Liver (tissue), 3 donors: ENCODE data around the gene P3H2.

ENCODE experiments used
- JUND ChIP-seq, 2 donors: IDR thresholded peaks; 2 replicates each; pipeline ENCODE4 v1.6.1; 2016; ENCODE audit warnings: antibody characterized with exemption in 2 of 2
- RAD21 ChIP-seq, 2 donors: IDR thresholded peaks; 2 replicates each; pipeline ENCODE4 v1.6.1; 2016; ENCODE audit warnings: antibody characterized with exemption in 2 of 2, mild to moderate bottlenecking in 2 of 2
- RXRA ChIP-seq, 2 donors: IDR thresholded peaks; 2 replicates each; pipeline ENCODE4 v1.6.1; 2017 to 2018; ENCODE audit warnings: antibody characterized with exemption in 2 of 2, mild to moderate bottlenecking in 1 of 2
- TF ChIP-seq, protein P1 (sequence below): fragments of 150-350 bp; IDR thresholded peaks from 2 replicates; pipeline ENCODE4 v1.5.1; 2017; ENCODE audit warnings: improper control_type of control experiment, low read depth, low read length; ENCODE audit not compliant: missing input control
- TF ChIP-seq, protein P2 (sequence below): IDR thresholded peaks from 2 replicates; pipeline ENCODE4 v1.6.1; 2016; ENCODE audit warnings: antibody characterized with exemption, mild to moderate bottlenecking
- TF ChIP-seq, protein P3 (sequence below): IDR thresholded peaks from 2 replicates; pipeline ENCODE4 v1.6.1; 2016; ENCODE audit warnings: antibody characterized with exemption
- TF ChIP-seq, protein P4 (sequence below): IDR thresholded peaks from 2 replicates; pipeline ENCODE4 v1.6.1; 2016; ENCODE audit warnings: antibody characterized with exemption
- TF ChIP-seq, protein P5 (sequence below): IDR thresholded peaks from 2 replicates; pipeline ENCODE4 v1.6.1; 2016; ENCODE audit warnings: antibody characterized with exemption
- donor health status: healthy.
- donor health status: healthy.

DNA sequence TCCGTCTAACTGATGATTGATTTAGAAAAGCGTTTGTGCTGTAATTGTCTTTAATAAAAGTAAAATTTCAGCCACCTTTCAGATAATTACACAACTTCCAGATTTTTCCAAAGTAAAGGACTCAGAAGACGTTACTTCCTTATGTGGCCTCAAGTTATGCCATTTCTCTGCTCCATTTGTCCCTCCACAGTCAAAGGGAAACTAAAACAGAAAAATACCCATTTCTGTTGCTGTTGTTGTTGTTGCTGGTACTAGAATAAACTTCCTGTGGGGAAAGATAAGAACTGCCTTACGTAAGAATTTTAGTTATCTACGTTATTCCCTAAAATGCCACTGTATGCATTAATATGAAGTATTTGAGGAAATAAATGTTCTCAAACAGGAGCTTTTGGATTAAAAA is 153.9 kb downstream of the P3H2 start:
- TF ChIP-seq, protein P1, sequence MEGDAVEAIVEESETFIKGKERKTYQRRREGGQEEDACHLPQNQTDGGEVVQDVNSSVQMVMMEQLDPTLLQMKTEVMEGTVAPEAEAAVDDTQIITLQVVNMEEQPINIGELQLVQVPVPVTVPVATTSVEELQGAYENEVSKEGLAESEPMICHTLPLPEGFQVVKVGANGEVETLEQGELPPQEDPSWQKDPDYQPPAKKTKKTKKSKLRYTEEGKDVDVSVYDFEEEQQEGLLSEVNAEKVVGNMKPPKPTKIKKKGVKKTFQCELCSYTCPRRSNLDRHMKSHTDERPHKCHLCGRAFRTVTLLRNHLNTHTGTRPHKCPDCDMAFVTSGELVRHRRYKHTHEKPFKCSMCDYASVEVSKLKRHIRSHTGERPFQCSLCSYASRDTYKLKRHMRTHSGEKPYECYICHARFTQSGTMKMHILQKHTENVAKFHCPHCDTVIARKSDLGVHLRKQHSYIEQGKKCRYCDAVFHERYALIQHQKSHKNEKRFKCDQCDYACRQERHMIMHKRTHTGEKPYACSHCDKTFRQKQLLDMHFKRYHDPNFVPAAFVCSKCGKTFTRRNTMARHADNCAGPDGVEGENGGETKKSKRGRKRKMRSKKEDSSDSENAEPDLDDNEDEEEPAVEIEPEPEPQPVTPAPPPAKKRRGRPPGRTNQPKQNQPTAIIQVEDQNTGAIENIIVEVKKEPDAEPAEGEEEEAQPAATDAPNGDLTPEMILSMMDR, result no peak
- TF ChIP-seq, protein P2, sequence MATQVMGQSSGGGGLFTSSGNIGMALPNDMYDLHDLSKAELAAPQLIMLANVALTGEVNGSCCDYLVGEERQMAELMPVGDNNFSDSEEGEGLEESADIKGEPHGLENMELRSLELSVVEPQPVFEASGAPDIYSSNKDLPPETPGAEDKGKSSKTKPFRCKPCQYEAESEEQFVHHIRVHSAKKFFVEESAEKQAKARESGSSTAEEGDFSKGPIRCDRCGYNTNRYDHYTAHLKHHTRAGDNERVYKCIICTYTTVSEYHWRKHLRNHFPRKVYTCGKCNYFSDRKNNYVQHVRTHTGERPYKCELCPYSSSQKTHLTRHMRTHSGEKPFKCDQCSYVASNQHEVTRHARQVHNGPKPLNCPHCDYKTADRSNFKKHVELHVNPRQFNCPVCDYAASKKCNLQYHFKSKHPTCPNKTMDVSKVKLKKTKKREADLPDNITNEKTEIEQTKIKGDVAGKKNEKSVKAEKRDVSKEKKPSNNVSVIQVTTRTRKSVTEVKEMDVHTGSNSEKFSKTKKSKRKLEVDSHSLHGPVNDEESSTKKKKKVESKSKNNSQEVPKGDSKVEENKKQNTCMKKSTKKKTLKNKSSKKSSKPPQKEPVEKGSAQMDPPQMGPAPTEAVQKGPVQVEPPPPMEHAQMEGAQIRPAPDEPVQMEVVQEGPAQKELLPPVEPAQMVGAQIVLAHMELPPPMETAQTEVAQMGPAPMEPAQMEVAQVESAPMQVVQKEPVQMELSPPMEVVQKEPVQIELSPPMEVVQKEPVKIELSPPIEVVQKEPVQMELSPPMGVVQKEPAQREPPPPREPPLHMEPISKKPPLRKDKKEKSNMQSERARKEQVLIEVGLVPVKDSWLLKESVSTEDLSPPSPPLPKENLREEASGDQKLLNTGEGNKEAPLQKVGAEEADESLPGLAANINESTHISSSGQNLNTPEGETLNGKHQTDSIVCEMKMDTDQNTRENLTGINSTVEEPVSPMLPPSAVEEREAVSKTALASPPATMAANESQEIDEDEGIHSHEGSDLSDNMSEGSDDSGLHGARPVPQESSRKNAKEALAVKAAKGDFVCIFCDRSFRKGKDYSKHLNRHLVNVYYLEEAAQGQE, result no peak
- TF ChIP-seq, protein P3, sequence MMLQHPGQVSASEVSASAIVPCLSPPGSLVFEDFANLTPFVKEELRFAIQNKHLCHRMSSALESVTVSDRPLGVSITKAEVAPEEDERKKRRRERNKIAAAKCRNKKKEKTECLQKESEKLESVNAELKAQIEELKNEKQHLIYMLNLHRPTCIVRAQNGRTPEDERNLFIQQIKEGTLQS, result no peak
- TF ChIP-seq RXRA (IDR thresholded peaks at IDR 0.05) (no peak), RAD21 (IDR thresholded peaks at IDR 0.05) (no peak), JUND (IDR thresholded peaks at IDR 0.05) (no peak)
- TF ChIP-seq, protein P4, sequence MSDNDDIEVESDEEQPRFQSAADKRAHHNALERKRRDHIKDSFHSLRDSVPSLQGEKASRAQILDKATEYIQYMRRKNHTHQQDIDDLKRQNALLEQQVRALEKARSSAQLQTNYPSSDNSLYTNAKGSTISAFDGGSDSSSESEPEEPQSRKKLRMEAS, result no peak
- TF ChIP-seq, protein P5, sequence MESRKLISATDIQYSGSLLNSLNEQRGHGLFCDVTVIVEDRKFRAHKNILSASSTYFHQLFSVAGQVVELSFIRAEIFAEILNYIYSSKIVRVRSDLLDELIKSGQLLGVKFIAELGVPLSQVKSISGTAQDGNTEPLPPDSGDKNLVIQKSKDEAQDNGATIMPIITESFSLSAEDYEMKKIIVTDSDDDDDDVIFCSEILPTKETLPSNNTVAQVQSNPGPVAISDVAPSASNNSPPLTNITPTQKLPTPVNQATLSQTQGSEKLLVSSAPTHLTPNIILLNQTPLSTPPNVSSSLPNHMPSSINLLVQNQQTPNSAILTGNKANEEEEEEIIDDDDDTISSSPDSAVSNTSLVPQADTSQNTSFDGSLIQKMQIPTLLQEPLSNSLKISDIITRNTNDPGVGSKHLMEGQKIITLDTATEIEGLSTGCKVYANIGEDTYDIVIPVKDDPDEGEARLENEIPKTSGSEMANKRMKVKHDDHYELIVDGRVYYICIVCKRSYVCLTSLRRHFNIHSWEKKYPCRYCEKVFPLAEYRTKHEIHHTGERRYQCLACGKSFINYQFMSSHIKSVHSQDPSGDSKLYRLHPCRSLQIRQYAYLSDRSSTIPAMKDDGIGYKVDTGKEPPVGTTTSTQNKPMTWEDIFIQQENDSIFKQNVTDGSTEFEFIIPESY, result no peak
